Adrenal gland (tissue), 12 donors: ENCODE data around the gene CD80. TPM values are rescaled to one million over a fixed set of nuclear protein-coding genes. Genes with fewer than 3 reads are reported as not detected.

ENCODE experiments used
- DNase-seq, 7 donors: peaks; one replicate each; pipeline ENCODE4 v3.0.0-alpha.2; 2019 to 2020
- H3K27ac ChIP-seq, 5 donors: fragments of 200-600 bp; sonication (generic) in 4 of 5; 1 replicate in 3 of 5; 2 replicates in 2 of 5; pipeline versions ENCODE4 v1.5.1 to v1.8.0; 2016 to 2020; ENCODE audit warnings: mild to moderate bottlenecking in 1 of 5
- H3K27me3 ChIP-seq: fragments of 200-600 bp; 2 replicates; pipeline ENCODE4 v1.8.0; 2021
- H3K36me3 ChIP-seq, 2 donors: fragments of 200-600 bp; replicated peaks in 1 of 2; 1 replicate in 1 of 2; 2 replicates in 1 of 2; pipeline versions ENCODE4 v1.5.1 to v1.8.0; 2018 to 2022
- H3K4me1 ChIP-seq, 2 donors: fragments of 200-600 bp; replicated peaks in 1 of 2; 1 replicate in 1 of 2; 2 replicates in 1 of 2; pipeline versions ENCODE4 v1.5.1 to v1.8.0; 2018 to 2021
- H3K4me3 ChIP-seq, 4 donors: fragments of 200-600 bp; sonication (generic) in 3 of 4; one replicate each; pipeline ENCODE4 v1.5.1; 2016 to 2018
- H3K9me3 ChIP-seq, 3 donors: fragments of 200-600 bp; sonication (generic) in 1 of 3; replicated peaks in 1 of 3; 1 replicate in 2 of 3; 2 replicates in 1 of 3; pipeline versions ENCODE4 v1.5.1 to v1.8.0; 2016 to 2021
- POLR2A ChIP-seq, 2 donors: fragments of 450-650 bp; IDR thresholded peaks; one replicate each; pipeline ENCODE4 v1.6.1; 2017; ENCODE audit warnings: antibody characterized with exemption in 2 of 2, mild to moderate bottlenecking in 2 of 2, moderate library complexity in 1 of 2
- WGBS, 4 donors: extraction: QIAGEN DNeasy Blood & Tissue Kit in 2 of 4; methylation state at CpG; one replicate each; pipeline versions ENCODE4 v1.1.5 to v1.1.7; 2013 to 2017; 5-methylcytosine and 5-hydroxymethylcytosine counted together
- intact Hi-C, 2 donors: fragments of 100-400 bp; cut with DNase I; formaldehyde crosslinking; loops; one replicate each; pipeline versions ENCODE4 v1.14.1 to v1.15.0; 2022 to 2023
- polyA plus RNA-seq, 3 donors: library from polyadenylated mRNA; stranded (reverse); fragments of 200-250 nt in 2 of 3; fragments of 350-450 nt in 1 of 3; fragmentation: Illumina TruSeq in 1 of 3; extraction: RNeasy Lipid Tissue Mini Kit (QIAGEN cat#74804) in 1 of 3; gene quantifications; one replicate each; pipeline ENCODE4 v1.2.3, GENCODE V29; 2013 to 2014
- total RNA-seq, 9 donors: library from RNA; depleted of rRNA in 4 of 9; stranded (reverse); fragments of >200 nt in 4 of 9; fragments of 120-200 nt in 1 of 9; fragmentation: NEBNext Ultra II Directional in 1 of 9; extraction: Animal tissue kit (Norgen Biotek cat#: 25700) in 1 of 9; gene quantifications; one replicate each; pipeline versions ENCODE4 v1.1.0 to v1.2.4, GENCODE V29; 2013 to 2023
- TF ChIP-seq, protein P1 (sequence below), 6 experiments: fragments of 450-650 bp in 4 of 6; fragments of 200-600 bp in 2 of 6; sonication (generic) in 1 of 6; IDR thresholded peaks; 1 replicate in 5 of 6; 2 replicates in 1 of 6; pipeline versions ENCODE4 v1.5.1 to v1.8.0; 2016 to 2021; ENCODE audit warnings: antibody characterized with exemption in 6 of 6, mild to moderate bottlenecking in 2 of 6, moderate library complexity in 1 of 6
- donor health status: healthy with polysubstance abuse.
- donor health status: Bipolar disorder and iron deficiency.
- donor health status: DM: yes; HTN: yes; CAD: no.
- donor health status: DM: no; HTN: no; CAD: no.
- donor health status: DM: no; HTN: no; CAD: no.
- donor health status: DM: yes; HTN: yes; CAD: no.

CD80 gene
- total and polyA plus RNA-seq, 12 donors = 0.07 to 2.0 (median 0.55) TPM; not detected in 1

- no peak for TF ChIP-seq POLR2A (IDR thresholded peaks at IDR 0.05)
- TF ChIP-seq, protein P1, sequence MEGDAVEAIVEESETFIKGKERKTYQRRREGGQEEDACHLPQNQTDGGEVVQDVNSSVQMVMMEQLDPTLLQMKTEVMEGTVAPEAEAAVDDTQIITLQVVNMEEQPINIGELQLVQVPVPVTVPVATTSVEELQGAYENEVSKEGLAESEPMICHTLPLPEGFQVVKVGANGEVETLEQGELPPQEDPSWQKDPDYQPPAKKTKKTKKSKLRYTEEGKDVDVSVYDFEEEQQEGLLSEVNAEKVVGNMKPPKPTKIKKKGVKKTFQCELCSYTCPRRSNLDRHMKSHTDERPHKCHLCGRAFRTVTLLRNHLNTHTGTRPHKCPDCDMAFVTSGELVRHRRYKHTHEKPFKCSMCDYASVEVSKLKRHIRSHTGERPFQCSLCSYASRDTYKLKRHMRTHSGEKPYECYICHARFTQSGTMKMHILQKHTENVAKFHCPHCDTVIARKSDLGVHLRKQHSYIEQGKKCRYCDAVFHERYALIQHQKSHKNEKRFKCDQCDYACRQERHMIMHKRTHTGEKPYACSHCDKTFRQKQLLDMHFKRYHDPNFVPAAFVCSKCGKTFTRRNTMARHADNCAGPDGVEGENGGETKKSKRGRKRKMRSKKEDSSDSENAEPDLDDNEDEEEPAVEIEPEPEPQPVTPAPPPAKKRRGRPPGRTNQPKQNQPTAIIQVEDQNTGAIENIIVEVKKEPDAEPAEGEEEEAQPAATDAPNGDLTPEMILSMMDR (IDR thresholded peaks at IDR 0.05) = no peak
- Histone ChIP-seq H3K4me1 (peaks cover 8 to 20% of the 10 kb centered on the region in 2 donors), H3K36me3 (no peaks in the 10 kb centered on the region), H3K4me3 (no peak overlapping the region), H3K27ac (peak overlapping the region in 1 of 5 donors; percentile 6), H3K27me3 (no peaks in the 10 kb centered on the region), H3K9me3 (no peaks in the 10 kb centered on the region)
- 83 to 100% (median 87%) methylated on average over 3 of the region's 3 CpGs for WGBS, 4 donors
- no peak for DNase-seq
- intact Hi-C loops = loop anchor here in 1 of 2 donors (10.0 kb wide), 1 partner anchor 74 kb away; the partner anchor contains the start of gene COX17
Observed at GRCh38 chr3:119601154-119601553, 41.7 kb upstream of the CD80 start.

DNA sequence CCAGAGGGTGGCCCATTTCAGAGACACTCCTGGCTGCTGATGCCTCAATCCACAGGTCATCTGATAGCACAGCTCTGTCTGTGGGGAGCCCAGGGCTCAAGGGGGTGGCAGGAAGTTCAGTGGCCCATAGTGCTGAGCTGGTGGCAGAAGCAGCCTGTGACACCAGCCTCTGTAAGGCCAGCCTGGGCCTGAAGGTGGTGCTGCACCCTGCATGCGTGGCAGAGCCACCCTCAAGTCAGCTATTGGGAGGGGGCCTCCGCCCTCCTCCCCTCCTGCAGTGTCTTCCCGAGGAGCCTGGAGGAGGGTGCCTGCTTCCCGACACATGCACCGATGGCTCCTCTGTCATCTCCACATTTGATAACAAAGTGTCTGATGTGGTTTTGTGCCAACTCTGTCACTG is 41.3 kb upstream of the CD80 start:
- DNase-seq = peak; percentile 48 to 77 (median 68)
- Histone ChIP-seq H3K4me1 (peaks cover 8 to 20% of the 10 kb centered on the region in 2 donors), H3K36me3 (no peaks in the 10 kb centered on the region), H3K4me3 (no peak overlapping the region), H3K9me3 (no peaks in the 10 kb centered on the region), H3K27ac (peak overlapping the region in 1 of 5 donors; percentile 6), H3K27me3 (no peaks in the 10 kb centered on the region)
- intact Hi-C loops = loop anchor here in 1 of 2 donors (10.0 kb wide), 1 partner anchor 74 kb away; the partner anchor contains the start of gene COX17
- no peak for TF ChIP-seq POLR2A (IDR thresholded peaks at IDR 0.05)
- TF ChIP-seq, protein P1 (IDR thresholded peaks at IDR 0.05) = peak; percentile 31 to 74 (median 64)
- 35 to 57% (median 47%) methylated on average over 3 to 5 of the region's 5 CpGs for WGBS, 4 donors

GRCh38 chr3:119599558-119600174 is 40.3 kb upstream of the CD80 start:
- Histone ChIP-seq H3K9me3 (no peaks in the 10 kb centered on the region), H3K36me3 (no peaks in the 10 kb centered on the region), H3K27ac (no peak overlapping the region), H3K27me3 (no peaks in the 10 kb centered on the region), H3K4me3 (no peak overlapping the region), H3K4me1 (peaks cover 8 to 20% of the 10 kb centered on the region in 2 donors)
- TF ChIP-seq, protein P1 (IDR thresholded peaks at IDR 0.05) = no peak
- TF ChIP-seq POLR2A (IDR thresholded peaks at IDR 0.05) = no peak
- 83 to 91% (median 89%) methylated on average over 6 of the region's 6 CpGs for WGBS, 4 donors
- intact Hi-C loops = loop anchor here (10.0 kb wide), 2 partner anchors 75 to 85 kb away; partner anchors contain the start of gene COX17 (in 1 of the 2)
- no peak for DNase-seq

DNA sequence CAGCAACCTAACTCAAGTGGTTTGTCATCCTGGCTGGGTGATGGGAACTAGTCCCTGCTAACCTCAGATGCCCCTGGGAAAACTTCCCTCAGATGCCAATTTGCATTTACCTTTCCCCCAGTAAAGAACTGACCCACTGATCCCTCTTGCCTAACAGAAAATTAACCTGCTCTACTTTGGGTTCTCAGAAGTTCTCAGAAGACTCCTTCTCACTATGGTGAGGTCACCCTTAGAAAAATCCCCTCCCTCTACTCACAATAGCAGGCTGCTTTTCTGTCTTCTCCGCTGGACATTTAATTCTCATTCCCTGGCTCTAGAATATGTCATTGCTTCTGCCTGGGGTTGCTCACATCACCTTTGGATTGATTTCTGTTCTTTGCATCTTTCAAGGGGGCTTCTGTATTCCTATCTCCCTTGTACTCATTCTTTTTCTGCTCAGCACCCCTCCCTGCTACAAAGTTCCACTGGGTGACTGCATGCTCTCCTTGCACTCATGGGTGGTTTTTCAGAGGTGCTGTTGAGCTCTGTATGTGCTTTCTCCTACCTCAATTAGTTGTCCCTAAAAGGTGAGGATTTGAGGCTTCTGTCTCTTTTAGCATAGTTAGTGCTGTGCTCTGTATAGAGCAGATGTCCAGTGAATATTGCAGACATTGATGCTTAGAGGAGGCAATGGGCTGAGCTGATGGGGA is 39.1 kb upstream of the CD80 start:
- no peak overlapping the region for H3K27ac ChIP-seq
- TF ChIP-seq POLR2A (IDR thresholded peaks at IDR 0.05) = no peak
- TF ChIP-seq, protein P1 (IDR thresholded peaks at IDR 0.05) = no peak
- intact Hi-C loops = loop anchor here in 1 of 2 donors (10.0 kb wide), 1 partner anchor 86 kb away; no protein-coding TSS in a partner anchor

More for the DNA sequence above, 39.1 kb upstream of the CD80 start:
- H3K27me3 ChIP-seq = no peaks in the 10 kb centered on the region
- 90 to 96% (median 94%) methylated on average over 1 of the region's 1 CpG for WGBS, 4 donors
- H3K36me3 ChIP-seq = no peaks in the 10 kb centered on the region
- peaks cover 8 to 20% of the 10 kb centered on the region in 2 donors for H3K4me1 ChIP-seq
- no peak overlapping the region for H3K4me3 ChIP-seq
- no peaks in the 10 kb centered on the region for H3K9me3 ChIP-seq
- DNase-seq = no peak
